ENCODE results near the gene ESYT2.

Gene ESYT2

GRCh38 chr7:158746957-158747356 is 82.4 kb downstream of the ESYT2 start:
- no peak for DNase-seq (ENCODE audit: low read depth in 2 of 2)

GRCh38 chr7:158745057-158745715 is 84.1 kb downstream of the ESYT2 start:
- no peak for DNase-seq (ENCODE audit: low read depth in 2 of 2)

- no peak for DNase-seq (ENCODE audit: low read depth in 2 of 2)
These were observed 85.2 kb downstream of the ESYT2 start for GRCh38 chr7:158744070-158744469.

GRCh38 chr7:158743219-158743618 is 86.1 kb downstream of the ESYT2 start:
- no peak for DNase-seq (ENCODE audit: low read depth in 2 of 2)

- DNase-seq (ENCODE audit: low read depth in 2 of 2): no peak
These were observed 87.1 kb downstream of the ESYT2 start for GRCh38 chr7:158742065-158742821.

GRCh38 chr7:158741294-158741666 is 88.0 kb downstream of the ESYT2 start:
- no peak for DNase-seq (ENCODE audit: low read depth in 2 of 2)

- DNase-seq (ENCODE audit: low read depth in 2 of 2): no peak
These were observed 88.5 kb downstream of the ESYT2 start for GRCh38 chr7:158740657-158741293.

GRCh38 chr7:158740013-158740656 is 89.2 kb downstream of the ESYT2 start:
- DNase-seq (ENCODE audit: low read depth in 2 of 2): no peak

GRCh38 chr7:158738841-158739240 is 90.5 kb downstream of the ESYT2 start:
- no peak for DNase-seq (ENCODE audit: low read depth in 2 of 2)

GRCh38 chr7:158737064-158737695 is 92.1 kb downstream of the ESYT2 start:
- DNase-seq (ENCODE audit: low read depth in 2 of 2): no peak

- DNase-seq (ENCODE audit: low read depth in 2 of 2): no peak
These were observed 93.4 kb downstream of the ESYT2 start for GRCh38 chr7:158735935-158736334.

GRCh38 chr7:158734861-158735260 is 94.4 kb downstream of the ESYT2 start:
- DNase-seq (ENCODE audit: low read depth in 2 of 2): no peak

- DNase-seq (ENCODE audit: low read depth in 2 of 2): no peak
These were observed 95.4 kb downstream of the ESYT2 start for GRCh38 chr7:158733775-158734494.

GRCh38 chr7:158733220-158733519 is 96.1 kb downstream of the ESYT2 start:
- DNase-seq (ENCODE audit: low read depth in 2 of 2): no peak

GRCh38 chr7:158732494-158733219 is 96.7 kb downstream of the ESYT2 start:
- no peak for DNase-seq (ENCODE audit: low read depth in 2 of 2)

GRCh38 chr7:158731761-158732160 is 97.5 kb downstream of the ESYT2 start:
- DNase-seq (ENCODE audit: low read depth in 2 of 2): no peak

- no peak for DNase-seq (ENCODE audit: low read depth in 2 of 2)
These were observed 98.6 kb downstream of the ESYT2 start for GRCh38 chr7:158730383-158731346.

GRCh38 chr7:158729646-158730382 is 99.5 kb downstream of the ESYT2 start:
- DNase-seq (ENCODE audit: low read depth in 2 of 2): no peak

Measured in stimulated activated CD4-positive, alpha-beta T cell treated with anti-CD3 and anti-CD28 coated beads, Interleukin-1b, Interleukin-23, amount 100 ng/mL, for 1 hour (primary cell).